OCI-LY3 (cell line): Measurements from ENCODE around the gene SERINC5.
"Not testable (repeated sequence)": the region's sequence is repeated elsewhere in the genome, so short reads cannot be mapped to it uniquely, and the experiment has no call there.

Experiments
- H2AFZ ChIP-seq: fragments of 200-600, 300-600 bp; shearing (Covaris generic); 2 replicates; pipeline ENCODE4 v1.6.0; 2014; ENCODE audit warnings: antibody characterized with exemption, low read depth, low read length
- H3K27ac ChIP-seq: fragments of 200-600, 300-600 bp; sonication (generic); 2 replicates; pipeline ENCODE4 v1.5.1; 2014; ENCODE audit warnings: mild to moderate bottlenecking, low read length, moderate library complexity, mixed read lengths
- H3K27me3 ChIP-seq: fragments of 200-600, 300-600 bp; sonication (generic); 2 replicates; pipeline ENCODE4 v1.6.1; 2014; ENCODE audit warnings: low read depth, low read length, mixed read lengths
- H3K36me3 ChIP-seq: fragments of 200-600, 300-600 bp; sonication (generic); replicated peaks from 2 replicates; pipeline ENCODE3; 2014; ENCODE audit warnings: low read depth, low read length, mixed read lengths
- H3K4me1 ChIP-seq: fragments of 300-600, 200-600 bp; sonication (generic); 2 replicates; pipeline ENCODE4 v1.6.1; 2014; ENCODE audit warnings: low read length, mixed read lengths
- H3K4me2 ChIP-seq: fragments of 200-600, 300-600 bp; sonication (generic); 2 replicates; pipeline ENCODE4 v1.6.1; 2014; ENCODE audit warnings: low read length, mixed read lengths
- H3K4me3 ChIP-seq: fragments of 300-600, 200-600 bp; sonication (generic); 2 replicates; pipeline ENCODE4 v1.5.1; 2014; ENCODE audit warnings: antibody characterized with exemption, mild to moderate bottlenecking, low read length, moderate library complexity
- H3K79me2 ChIP-seq: fragments of 300-600, 200-600 bp; shearing (Covaris generic); 2 replicates; pipeline ENCODE4 v1.6.1; 2014; ENCODE audit warnings: mild to moderate bottlenecking, low read length, mixed read lengths
- H3K9ac ChIP-seq: fragments of 300-600, 200-600 bp; shearing (Covaris generic); 2 replicates; pipeline ENCODE4 v1.6.0; 2014; ENCODE audit warnings: mild to moderate bottlenecking, low read length, moderate library complexity
- H3K9me3 ChIP-seq: fragments of 200-600, 300-600 bp; shearing (Covaris generic); 2 replicates; pipeline ENCODE4 v1.6.1; 2014; ENCODE audit warnings: low read length, mixed read lengths; ENCODE audit not compliant: insufficient read depth
- H4K20me1 ChIP-seq: fragments of 200-600, 300-600 bp; sonication (generic); 2 replicates; pipeline ENCODE4 v1.6.1; 2016; ENCODE audit warnings: low read length, mixed read lengths; ENCODE audit not compliant: insufficient read depth
- EZH2phosphoT487 ChIP-seq: fragments of 200-600 bp; shearing (Covaris generic); IDR thresholded peaks from 2 replicates; pipeline ENCODE4 v1.6.1; 2018; ENCODE audit warnings: antibody characterized with exemption, mixed run types, low read depth
- TF ChIP-seq, protein P1 (sequence below): fragments of 200-600, 300-600 bp; sonication (generic); IDR thresholded peaks from 2 replicates; pipeline ENCODE4 v1.5.1; 2014; ENCODE audit warnings: antibody characterized with exemption, low read length, low read depth

The SERINC5 gene

DNA sequence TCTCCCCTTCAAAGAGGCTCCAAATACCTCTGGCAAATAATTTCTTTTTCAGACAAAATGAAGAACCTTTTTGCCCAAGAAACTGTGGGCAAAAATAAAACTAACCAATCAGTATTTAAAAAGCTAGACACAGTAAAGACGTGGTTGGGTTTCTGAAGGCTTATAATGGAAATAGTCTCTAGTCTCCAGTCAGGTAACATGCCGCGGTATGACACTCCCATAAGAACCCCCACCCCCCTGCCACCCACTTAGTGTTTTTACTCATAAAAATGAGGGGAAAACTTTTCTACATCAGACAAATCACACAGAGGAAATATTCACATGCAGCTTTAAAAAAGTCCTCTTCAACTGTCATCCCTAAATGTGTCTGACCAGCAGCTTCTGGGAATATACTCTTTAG is 115.4 kb downstream of the SERINC5 start:
- Histone ChIP-seq H3K36me3 (no peaks in the 10 kb centered on the region), H3K79me2 (no peaks in the 10 kb centered on the region), H2AFZ (no peak overlapping the region), H3K27ac (no peak overlapping the region), H4K20me1 (no peaks in the 10 kb centered on the region), H3K9ac (no peak overlapping the region), H3K9me3 (no peaks in the 10 kb centered on the region), H3K4me1 (no peaks in the 10 kb centered on the region), H3K4me2 (no peak overlapping the region), H3K27me3 (no peaks in the 10 kb centered on the region), H3K4me3 (no peak overlapping the region)
- TF ChIP-seq, protein P1, sequence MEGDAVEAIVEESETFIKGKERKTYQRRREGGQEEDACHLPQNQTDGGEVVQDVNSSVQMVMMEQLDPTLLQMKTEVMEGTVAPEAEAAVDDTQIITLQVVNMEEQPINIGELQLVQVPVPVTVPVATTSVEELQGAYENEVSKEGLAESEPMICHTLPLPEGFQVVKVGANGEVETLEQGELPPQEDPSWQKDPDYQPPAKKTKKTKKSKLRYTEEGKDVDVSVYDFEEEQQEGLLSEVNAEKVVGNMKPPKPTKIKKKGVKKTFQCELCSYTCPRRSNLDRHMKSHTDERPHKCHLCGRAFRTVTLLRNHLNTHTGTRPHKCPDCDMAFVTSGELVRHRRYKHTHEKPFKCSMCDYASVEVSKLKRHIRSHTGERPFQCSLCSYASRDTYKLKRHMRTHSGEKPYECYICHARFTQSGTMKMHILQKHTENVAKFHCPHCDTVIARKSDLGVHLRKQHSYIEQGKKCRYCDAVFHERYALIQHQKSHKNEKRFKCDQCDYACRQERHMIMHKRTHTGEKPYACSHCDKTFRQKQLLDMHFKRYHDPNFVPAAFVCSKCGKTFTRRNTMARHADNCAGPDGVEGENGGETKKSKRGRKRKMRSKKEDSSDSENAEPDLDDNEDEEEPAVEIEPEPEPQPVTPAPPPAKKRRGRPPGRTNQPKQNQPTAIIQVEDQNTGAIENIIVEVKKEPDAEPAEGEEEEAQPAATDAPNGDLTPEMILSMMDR = no peak
- no peak for TF ChIP-seq EZH2phosphoT487

DNA sequence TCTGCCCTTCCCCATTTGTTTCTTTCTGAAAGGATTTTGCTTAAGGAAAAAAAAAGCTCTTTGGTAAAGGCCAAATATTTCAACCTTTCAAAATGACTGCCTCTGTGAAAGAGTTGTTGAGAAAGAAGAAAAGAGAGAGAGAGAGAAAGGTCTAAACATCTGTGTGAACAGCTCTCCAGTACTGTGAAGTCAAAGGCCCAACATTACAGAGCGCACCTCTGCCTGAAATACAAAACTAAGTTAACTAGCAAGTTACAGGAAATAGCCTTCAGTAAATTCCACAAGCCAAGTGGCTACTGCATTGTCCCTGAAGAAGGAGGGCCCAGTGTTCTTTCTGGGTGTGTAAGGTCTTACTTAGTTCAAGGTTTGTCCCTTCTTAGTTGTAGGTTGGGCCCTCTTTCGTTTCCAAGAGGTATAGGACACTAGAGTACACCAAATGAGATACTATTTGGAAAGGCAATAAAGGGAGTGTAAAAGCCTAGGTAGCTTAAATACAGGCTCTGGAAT is 116.3 kb downstream of the SERINC5 start:
- H4K20me1 ChIP-seq = no peaks in the 10 kb centered on the region
- H3K4me2 ChIP-seq = no peak overlapping the region
- no peak for TF ChIP-seq EZH2phosphoT487
- TF ChIP-seq, protein P1 = no peak
- H3K27ac ChIP-seq = no peak overlapping the region
- H3K27me3 ChIP-seq = no peaks in the 10 kb centered on the region
- no peaks in the 10 kb centered on the region for H3K9me3 ChIP-seq
- no peak overlapping the region for H2AFZ ChIP-seq
- no peaks in the 10 kb centered on the region for H3K36me3 ChIP-seq
- no peak overlapping the region for H3K9ac ChIP-seq
- no peak overlapping the region for H3K4me3 ChIP-seq
- H3K79me2 ChIP-seq = no peaks in the 10 kb centered on the region
- no peaks in the 10 kb centered on the region for H3K4me1 ChIP-seq

DNA sequence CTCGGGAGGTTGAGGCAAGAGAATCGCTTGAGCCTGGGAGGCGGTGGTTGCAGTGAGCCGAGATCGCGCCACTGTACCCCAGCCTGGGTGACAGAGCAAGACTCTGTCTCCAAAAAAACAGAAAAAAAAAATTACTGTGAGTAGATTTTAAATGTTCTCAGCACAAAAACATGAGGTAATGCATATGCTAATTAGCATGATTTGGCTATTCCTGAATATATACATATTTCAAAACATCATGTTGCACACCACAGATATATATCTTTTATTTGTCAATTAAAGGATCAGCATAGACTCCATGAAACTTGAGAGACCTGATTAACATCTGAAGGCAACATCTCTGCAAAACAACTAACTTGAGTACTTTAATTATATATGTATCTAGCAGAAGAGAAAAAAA is 117.4 kb downstream of the SERINC5 start:
- no peak overlapping the region for H3K27ac ChIP-seq
- H3K36me3 ChIP-seq = no peaks in the 10 kb centered on the region

DNA sequence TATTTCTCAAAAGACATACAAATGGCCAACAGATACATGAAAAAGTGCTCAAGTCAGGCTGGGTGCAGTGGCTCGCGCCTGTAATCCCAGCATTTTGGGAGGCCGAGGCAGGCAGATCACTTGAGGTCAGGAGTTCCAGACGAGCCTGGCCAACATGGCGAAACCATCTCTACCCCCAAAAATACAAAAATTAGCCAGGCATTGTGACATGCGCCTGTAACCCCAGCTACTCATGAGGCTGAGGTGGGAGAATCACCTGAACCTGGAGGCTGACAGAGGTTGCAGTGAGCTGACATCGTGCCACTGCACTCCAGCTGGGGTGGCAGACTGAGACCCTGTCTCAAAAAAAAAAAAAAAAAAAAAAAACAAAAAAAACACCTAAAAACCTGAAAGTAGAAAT is 119.0 kb downstream of the SERINC5 start:
- H3K4me2 ChIP-seq, H3K9ac ChIP-seq, H3K9me3 ChIP-seq, H4K20me1 ChIP-seq, H3K4me1 ChIP-seq, H3K27ac ChIP-seq, H3K4me3 ChIP-seq, H2AFZ ChIP-seq, H3K79me2 ChIP-seq, H3K36me3 ChIP-seq, H3K27me3 ChIP-seq: not testable (repeated sequence)

More for the DNA sequence above, 117.4 kb downstream of the SERINC5 start:
- H3K4me2 ChIP-seq = no peak overlapping the region
- H3K4me1 ChIP-seq = no peaks in the 10 kb centered on the region
- no peaks in the 10 kb centered on the region for H3K9me3 ChIP-seq
- H3K4me3 ChIP-seq = no peak overlapping the region
- H4K20me1 ChIP-seq = no peaks in the 10 kb centered on the region
- H3K9ac ChIP-seq = no peak overlapping the region
- no peaks in the 10 kb centered on the region for H3K27me3 ChIP-seq
- TF ChIP-seq, protein P1 = no peak
- TF ChIP-seq EZH2phosphoT487 = no peak
- H3K79me2 ChIP-seq = no peaks in the 10 kb centered on the region
- H2AFZ ChIP-seq = no peak overlapping the region

DNA sequence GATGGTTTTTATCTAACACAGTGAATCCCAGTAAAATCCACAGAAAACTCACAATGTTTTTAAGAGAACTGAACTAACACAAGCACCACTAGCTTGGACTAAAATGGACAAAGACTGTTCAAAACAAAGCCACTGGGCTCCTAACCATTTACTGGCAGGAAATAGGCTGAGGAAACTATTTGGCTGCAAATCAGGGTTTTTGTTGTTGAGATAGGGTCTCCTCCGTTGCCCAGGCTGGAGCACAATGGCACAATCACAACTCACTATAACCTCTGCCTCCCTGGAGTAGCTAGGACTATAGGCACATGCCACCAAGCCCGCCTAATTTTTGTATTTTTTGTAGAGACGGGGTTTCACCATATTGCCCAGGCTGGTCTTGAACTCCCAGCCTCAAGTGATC is 121.0 kb downstream of the SERINC5 start:
- H3K4me1 ChIP-seq = no peaks in the 10 kb centered on the region
- no peak overlapping the region for H3K4me3 ChIP-seq
- no peaks in the 10 kb centered on the region for H3K79me2 ChIP-seq
- no peaks in the 10 kb centered on the region for H3K27me3 ChIP-seq
- no peaks in the 10 kb centered on the region for H4K20me1 ChIP-seq
- H3K4me2 ChIP-seq = no peak overlapping the region
- TF ChIP-seq EZH2phosphoT487 = no peak
- TF ChIP-seq, protein P1 = no peak
- no peaks in the 10 kb centered on the region for H3K9me3 ChIP-seq
- no peak overlapping the region for H2AFZ ChIP-seq
- no peak overlapping the region for H3K9ac ChIP-seq
- H3K36me3 ChIP-seq = no peaks in the 10 kb centered on the region
- no peak overlapping the region for H3K27ac ChIP-seq
